Coronary artery (tissue), 2 donors: Measurements from ENCODE around the gene BRF1.

Experiments
- DNase-seq: peaks from one replicate; pipeline ENCODE4 v3.0.0-alpha.2; 2017; ENCODE audit warnings: low spot score
- H3K27ac ChIP-seq, 2 donors: fragments of 200-600 bp; sonication (generic); one replicate each; pipeline ENCODE4 v1.5.1; 2016 to 2019
- H3K4me3 ChIP-seq: fragments of 200-600 bp; sonication (generic); 2 replicates; pipeline ENCODE4 v1.5.1; 2016; ENCODE audit warnings: mild to moderate bottlenecking, moderate library complexity
- TF ChIP-seq, protein P1 (sequence below): fragments of 200-600 bp; sonication (generic); IDR thresholded peaks from one replicate; pipeline ENCODE4 v1.5.1; 2019; ENCODE audit warnings: antibody characterized with exemption

The BRF1 gene

DNA sequence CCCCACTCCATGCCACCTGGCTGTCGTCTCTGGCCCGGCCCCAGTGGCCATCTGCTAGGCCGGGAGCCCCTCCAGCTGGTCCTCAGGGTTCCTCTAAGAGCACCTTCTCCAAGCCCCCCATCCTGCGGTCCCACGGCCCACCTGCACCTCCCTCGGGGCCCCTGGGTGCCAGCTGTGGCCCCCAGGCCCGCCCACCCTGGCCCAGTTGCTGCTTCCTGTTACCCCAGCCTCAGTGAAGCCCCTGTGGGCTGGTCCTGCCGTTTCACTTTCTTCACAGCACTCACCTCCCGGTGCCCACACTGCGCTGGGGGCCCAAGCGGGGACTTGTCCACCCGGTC is 92.1 kb downstream of the BRF1 start:
- no peak for DNase-seq
- TF ChIP-seq, protein P1, sequence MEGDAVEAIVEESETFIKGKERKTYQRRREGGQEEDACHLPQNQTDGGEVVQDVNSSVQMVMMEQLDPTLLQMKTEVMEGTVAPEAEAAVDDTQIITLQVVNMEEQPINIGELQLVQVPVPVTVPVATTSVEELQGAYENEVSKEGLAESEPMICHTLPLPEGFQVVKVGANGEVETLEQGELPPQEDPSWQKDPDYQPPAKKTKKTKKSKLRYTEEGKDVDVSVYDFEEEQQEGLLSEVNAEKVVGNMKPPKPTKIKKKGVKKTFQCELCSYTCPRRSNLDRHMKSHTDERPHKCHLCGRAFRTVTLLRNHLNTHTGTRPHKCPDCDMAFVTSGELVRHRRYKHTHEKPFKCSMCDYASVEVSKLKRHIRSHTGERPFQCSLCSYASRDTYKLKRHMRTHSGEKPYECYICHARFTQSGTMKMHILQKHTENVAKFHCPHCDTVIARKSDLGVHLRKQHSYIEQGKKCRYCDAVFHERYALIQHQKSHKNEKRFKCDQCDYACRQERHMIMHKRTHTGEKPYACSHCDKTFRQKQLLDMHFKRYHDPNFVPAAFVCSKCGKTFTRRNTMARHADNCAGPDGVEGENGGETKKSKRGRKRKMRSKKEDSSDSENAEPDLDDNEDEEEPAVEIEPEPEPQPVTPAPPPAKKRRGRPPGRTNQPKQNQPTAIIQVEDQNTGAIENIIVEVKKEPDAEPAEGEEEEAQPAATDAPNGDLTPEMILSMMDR, result no peak
- no peak overlapping the region for H3K27ac ChIP-seq
- H3K4me3 ChIP-seq, result no peak overlapping the region

DNA sequence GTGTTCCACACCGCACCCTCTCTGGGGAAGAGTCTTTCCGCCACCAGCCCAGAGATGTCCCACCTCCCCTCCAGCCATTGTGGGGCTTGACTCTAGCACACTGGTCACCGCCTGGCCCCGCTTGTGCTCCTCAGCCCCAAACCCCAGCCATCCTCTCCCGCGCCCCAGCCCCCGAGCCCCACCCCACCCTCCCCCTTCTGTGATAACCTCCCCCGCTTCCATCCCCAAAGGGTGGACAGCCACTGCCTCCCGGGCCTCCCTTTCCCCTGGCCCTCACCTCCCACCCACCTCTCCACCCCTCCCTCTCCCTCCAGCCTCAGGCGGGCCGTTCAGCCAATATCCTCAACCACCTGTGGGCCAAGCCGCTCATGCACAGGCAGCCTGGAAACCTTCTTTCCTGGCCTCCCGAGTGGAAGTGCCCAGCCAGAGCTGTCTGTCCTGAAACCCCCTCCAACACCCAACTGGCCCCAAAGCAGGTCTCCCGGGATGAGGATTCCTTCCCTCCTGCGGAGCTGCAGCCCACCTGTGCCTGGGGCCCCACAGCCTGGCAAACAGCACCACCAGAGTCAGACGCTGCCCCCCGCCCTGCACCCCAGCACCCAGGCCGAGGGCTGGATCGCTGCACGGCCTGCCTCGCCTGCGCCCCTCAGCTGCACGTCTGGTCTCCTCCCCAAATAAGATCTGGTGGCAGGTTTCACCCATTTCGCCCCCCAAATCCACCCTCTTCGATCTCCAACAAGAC is 92.6 kb downstream of the BRF1 start:
- Histone ChIP-seq H3K4me3 (no peak overlapping the region), H3K27ac (no peak overlapping the region)
- TF ChIP-seq, protein P1, result no peak
- DNase-seq, result no peak

DNA sequence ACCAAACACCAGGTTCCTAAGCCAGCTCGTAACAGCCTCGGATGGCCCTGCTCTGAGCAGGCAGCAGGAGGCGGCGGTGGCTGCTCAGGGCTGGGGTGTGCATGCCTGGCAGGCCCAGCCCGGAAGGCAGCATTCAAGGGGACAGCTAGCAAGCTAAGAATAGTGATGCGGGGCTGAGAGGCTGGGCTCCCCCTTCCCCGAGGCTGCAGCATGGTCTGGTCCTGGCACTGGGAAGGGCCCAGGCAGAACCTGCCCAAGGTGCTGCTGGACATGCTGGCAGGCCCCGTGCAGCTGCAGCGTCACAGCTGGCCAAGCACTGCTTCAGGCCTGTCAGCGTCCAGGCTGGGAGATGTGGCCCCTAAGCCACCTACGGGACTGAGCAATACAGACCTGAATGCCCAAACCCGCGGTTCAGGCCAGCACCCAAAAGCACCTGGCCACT is 93.3 kb downstream of the BRF1 start:
- TF ChIP-seq, protein P1, result no peak
- no peak overlapping the region for H3K4me3 ChIP-seq
- no peak overlapping the region for H3K27ac ChIP-seq
- DNase-seq, result no peak

DNA sequence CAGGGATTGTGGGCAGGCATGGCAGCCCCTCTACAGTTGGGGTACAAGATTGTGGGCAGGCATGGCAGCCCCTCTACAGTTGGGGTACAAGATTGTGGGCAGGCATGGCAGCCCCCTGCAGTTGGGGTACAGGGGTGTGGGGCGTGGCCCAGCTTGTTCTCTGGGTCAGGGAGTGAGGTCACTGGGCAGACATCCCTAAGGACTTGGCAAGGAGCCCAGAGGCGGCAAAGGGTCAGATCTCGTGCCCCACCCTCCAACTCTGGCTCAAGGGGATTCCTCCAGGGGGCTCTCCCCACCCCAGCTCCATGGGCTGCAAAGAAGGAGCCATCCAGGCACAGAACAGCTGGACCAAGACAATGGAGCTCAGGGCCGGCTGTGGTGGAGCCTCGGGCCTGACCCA is 93.9 kb downstream of the BRF1 start:
- H3K4me3 ChIP-seq, result no peak overlapping the region
- TF ChIP-seq, protein P1, result no peak
- H3K27ac ChIP-seq, result no peak overlapping the region
- no peak for DNase-seq

DNA sequence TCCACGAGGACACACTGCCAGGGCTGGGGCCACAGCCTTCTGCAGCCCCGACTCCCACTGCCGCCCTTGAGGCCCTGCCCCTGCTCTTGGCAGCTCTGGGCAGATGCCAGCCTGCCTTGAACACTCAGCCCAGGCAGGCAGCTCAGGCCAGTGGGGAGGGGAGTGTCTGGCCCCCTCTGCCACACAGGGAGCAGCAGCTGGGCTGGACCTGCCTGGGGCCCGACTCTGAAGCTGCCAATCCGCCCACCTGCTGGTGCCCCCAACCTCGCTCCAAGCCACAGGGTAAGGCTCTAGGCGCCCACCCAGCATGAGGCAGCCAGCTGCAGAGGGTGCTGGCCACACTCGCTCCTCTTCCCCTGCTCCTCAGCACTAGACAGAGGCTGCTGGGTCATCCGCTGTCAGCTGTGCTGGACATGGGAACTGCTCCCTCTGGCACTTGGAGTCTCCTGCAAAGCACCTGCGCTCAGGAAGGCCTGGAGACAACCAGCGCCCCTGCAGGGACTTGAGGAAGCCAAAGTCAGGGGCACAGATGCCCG is 95.1 kb downstream of the BRF1 start:
- DNase-seq, result no peak
- H3K4me3 ChIP-seq, result no peak overlapping the region
- no peak overlapping the region for H3K27ac ChIP-seq
- TF ChIP-seq, protein P1, result no peak

DNA sequence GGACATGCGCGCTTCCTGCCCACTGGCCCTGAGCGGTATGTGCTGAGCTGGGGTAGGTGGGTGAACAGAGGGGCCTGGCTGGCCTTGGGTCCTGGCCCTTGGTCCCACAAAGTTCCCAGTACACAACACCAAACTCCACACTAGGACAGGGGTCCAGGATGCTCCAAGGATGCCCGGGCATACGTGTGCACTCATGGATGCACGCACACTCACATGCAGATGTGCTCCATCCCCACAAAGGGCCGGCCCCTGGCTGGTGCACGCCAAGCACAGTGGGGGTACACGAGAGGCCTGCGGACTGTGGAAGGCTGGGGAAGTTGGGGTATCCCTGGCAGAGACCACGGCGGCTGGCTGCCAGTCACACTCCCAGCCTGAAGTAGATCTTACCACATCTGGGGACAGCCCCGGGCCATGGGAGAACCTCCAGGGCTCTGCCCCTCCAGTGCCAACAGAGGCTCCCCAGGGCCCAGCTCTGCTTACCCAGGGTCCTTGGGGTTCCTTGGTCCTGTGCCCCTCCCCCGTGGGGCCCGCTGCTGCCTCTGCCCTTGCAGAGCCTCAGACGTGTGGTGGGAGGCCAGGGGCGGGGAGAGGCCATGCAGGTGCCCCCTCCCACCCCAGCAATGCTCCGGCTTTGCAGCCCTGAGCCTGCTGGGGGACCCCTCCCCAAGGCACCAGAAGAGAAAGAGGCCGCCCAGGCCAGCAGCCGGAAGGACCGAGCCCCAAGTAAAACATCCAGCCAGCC is 95.7 kb downstream of the BRF1 start:
- H3K27ac ChIP-seq, result peak overlapping the region in 1 of 2 donors; percentile 10
- DNase-seq, result no peak
- TF ChIP-seq, protein P1, result no peak
- H3K4me3 ChIP-seq, result no peak overlapping the region
